Esophagus squamous epithelium (tissue), 4 donors: Measurements from ENCODE around the gene ITGA5.

Experiments used
- CTCF ChIP-seq, 6 experiments: fragments of 450-650 bp in 4 of 6; fragments of 200-600 bp in 2 of 6; sonication (generic) in 2 of 6; IDR thresholded peaks; one replicate each; pipeline ENCODE4 v1.5.1; 2016 to 2019; ENCODE audit warnings: antibody characterized with exemption in 6 of 6, mild to moderate bottlenecking in 4 of 6, moderate library complexity in 4 of 6
- POLR2A ChIP-seq, 4 donors: fragments of 450-650 bp; IDR thresholded peaks; one replicate each; pipeline ENCODE4 v1.6.1; 2017; ENCODE audit warnings: antibody characterized with exemption in 4 of 4, mild to moderate bottlenecking in 4 of 4, moderate library complexity in 3 of 4

- TF ChIP-seq CTCF (IDR thresholded peaks at IDR 0.05) (no peak), POLR2A (IDR thresholded peaks at IDR 0.05) (no peak)
These were observed 46.8 kb downstream of the ITGA5 start for GRCh38 chr12:54372113-54372806.
